ENCODE measurements around the gene CRACR2A.
A peak's percentile ranks its signal among the peaks of the same experiment; 100 is the strongest.

The CRACR2A gene

GRCh38 chr12:3646561-3647241 is 106.2 kb downstream of the CRACR2A start:
- DNase-seq, result no peak

- DNase-seq, result no peak
Observed at GRCh38 chr12:3645091-3645490, 107.8 kb downstream of the CRACR2A start.

DNA sequence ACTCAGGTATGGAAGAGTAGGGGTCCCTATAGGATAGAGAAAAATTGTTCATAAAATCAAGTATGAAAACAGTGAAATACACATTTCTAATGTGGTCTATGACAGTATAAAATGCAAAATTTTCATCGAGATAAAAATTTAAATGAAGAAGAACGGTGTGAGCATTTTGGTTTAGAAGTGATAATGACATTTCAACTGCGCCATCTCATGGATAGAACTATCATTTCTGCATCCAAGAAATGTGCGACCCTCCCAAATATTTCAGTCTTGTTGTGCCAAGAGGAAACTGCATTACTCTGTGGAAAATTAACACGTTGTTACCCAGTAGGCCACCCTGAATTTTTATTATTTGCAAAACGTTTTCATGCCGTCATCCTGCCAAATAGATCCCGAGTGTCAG is 108.8 kb downstream of the CRACR2A start:
- no peak for DNase-seq

GRCh38 chr12:3641428-3642018 is 111.4 kb downstream of the CRACR2A start:
- no peak for DNase-seq

DNA sequence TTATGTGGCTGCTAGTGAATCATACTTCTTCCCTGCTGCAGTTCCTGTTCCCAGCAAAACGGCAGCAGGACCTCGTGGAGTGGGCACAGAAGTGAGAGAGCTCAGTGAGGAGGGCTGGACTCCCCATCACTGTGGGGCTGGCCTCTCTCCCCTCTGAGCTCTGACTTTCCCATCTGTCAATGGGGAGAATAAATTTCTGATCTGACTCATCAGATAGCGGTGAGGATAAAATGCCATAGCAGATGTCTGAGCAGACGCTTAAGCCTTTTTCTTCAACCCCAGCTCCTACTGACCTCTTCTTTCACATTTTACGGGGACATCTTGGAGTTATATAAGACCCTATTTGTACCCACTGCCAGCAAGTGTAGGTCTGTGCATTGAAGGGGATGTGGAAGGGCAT is 116.6 kb downstream of the CRACR2A start:
- DNase-seq, result no peak

DNA sequence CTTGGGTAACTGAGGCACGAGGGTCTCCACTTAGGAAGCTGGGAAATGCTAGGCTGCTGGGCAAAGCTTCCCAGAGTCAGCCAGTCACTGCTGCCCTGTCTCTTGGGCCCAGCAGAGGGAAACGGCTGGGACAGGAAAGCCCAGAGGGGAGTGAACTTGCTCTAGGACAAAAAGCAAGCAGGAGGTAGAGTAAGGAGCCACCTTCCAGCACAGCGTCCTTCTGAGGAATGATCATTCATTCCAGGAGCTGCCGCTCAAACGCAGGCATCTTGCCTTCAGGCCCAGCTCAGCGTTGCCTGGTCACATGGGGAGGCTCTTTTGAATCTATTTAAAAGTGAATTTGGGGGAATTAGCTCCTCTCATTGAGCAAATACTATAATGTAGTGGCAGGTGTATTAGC is 118.6 kb downstream of the CRACR2A start:
- DNase-seq, result no peak

GRCh38 chr12:3633396-3633795 is 119.5 kb downstream of the CRACR2A start:
- DNase-seq, result no peak

DNA sequence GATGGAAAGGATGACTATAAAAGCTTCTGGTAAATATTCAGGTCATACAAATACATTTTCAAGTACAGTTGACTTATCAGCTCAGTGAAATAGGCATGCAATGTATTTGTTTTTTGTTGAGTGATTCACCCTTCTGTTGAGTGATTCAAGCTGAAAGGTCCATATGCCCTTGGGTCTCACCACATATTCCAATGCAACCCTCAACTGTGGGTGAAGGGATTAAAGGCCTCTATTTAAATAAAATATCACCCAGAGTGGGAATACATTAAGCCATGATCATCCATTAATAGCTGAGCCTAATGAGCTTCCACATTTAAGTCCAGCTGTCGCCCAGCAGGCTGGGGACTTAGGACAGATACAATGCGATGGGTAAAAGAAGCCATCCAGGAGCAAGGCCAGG is 120.2 kb downstream of the CRACR2A start:
- DNase-seq, result no peak

GRCh38 chr12:3632256-3632655 is 120.7 kb downstream of the CRACR2A start:
- no peak for DNase-seq

DNA sequence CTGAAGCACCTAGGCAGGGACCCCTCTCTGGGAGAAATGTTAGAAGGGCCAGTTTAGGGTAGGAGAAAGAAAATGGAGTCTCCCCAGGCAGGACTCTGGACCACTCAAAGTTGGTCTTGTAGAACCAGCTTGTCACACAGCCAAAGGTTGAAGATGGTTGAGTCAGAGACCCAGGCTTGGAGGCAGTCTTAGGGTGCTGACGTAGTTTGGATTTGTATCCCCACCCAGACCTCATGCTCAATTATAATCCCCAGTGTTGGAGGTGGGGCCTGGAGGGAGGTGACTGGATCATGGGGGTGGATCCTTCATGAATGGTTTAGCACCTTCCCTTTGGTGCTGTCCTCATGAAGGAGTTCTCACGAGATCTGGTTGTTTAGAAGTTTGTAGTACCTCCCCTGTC is 121.2 kb downstream of the CRACR2A start:
- no peak for DNase-seq

GRCh38 chr12:3631272-3631637 is 121.7 kb downstream of the CRACR2A start:
- DNase-seq, result no peak

DNA sequence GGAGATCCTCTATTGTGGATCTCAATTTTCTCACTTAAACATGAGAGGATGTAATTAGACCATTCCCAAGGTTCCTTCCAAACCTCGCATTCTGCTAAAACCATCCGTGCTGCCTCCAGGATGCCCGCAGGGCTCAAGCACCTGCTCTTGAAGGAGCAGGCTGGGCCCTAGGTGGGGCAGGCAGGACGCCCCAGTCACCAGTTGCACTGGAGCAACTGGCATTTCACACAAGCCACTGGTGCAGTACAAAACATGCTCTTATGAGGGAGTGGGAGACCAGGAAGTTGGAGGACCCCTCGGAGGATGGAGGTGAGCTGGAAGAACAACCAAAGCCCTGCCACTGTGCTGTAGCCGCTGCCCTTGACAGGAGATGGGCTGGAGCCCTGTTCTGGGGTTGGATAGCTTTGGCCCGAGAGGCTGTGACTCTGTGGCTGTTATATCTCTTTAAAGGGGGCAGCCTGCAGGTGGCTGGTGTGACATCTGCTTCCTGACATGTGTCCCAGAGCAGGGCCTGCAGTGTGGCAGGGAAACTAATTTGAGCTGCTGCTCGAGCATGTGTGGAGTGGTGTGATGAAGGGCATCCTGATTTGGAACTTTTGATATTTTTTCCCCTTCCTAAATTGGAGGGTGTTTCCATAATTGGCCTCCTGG is 122.2 kb downstream of the CRACR2A start:
- no peak for DNase-seq

- no peak for DNase-seq
Observed at GRCh38 chr12:3630111-3630510, 122.8 kb downstream of the CRACR2A start.

GRCh38 chr12:3629057-3629830 is 123.7 kb downstream of the CRACR2A start:
- no peak for DNase-seq

- DNase-seq, result no peak
Observed at GRCh38 chr12:3628629-3629028, 124.3 kb downstream of the CRACR2A start.

- DNase-seq, result no peak
Observed at GRCh38 chr12:3627336-3627735, 125.6 kb downstream of the CRACR2A start.

- no peak for DNase-seq
Observed at GRCh38 chr12:3624273-3624672, 128.6 kb downstream of the CRACR2A start.

GRCh38 chr12:3622822-3623690 is 129.9 kb downstream of the CRACR2A start:
- no peak for DNase-seq

DNA sequence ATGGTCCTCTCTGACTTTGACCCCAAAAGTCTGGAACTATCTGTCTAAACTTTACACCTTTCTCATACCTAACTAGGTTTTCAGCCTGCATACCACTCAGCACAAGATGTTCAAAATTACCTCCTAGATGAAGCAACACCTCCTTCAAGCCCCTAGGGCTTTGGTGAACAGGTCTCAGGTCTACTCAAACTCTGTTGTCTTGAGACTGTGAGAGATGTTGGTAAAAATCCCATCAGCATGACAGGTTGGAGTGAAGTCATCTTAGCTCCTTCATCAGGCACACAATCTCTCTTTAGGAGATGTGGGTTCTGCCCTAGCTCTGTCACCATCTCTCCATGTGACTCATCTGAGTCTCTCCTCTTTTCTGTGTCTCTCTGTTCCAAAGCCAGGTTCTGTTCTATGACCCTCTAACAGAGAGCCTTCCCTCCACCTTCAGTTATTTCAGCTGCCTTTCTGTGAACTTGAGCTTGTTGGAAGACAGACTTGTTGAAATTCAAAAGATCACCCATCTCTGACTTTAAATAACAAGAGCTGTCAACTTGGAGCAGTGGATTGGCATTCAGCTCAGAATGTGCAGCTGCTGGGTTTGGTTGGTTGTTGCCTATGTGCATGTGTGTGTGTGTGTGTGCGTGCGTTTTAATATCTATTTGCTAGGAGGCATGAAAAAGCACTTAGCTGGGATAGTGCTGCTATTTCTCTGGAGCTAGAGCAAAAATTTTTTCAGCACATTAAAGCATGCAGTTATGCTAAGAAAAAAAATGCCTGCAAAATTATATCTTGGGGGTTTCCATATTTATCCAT is 130.7 kb downstream of the CRACR2A start:
- DNase-seq, result peak; percentile 49

DNA sequence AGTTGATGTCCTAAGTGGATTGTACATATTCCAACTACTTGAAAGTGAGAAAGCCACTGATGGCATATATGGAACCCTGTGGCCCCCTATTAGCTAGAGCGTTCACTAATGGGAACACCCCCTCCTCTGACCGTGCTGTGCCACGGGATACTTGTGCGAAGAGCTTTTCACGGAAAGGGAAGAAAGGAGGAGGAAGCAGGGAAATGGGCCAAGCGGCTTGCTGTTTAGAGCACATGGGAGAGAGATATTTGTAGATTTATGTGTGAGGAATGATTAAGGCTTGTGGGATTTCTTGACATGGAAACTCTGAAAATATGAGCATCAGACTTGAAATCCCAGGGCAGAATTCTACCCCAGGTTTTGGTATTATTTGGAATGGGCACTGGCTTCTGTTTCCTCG is 132.1 kb downstream of the CRACR2A start:
- no peak for DNase-seq

- DNase-seq, result no peak
Observed at GRCh38 chr12:3617565-3617964, 135.3 kb downstream of the CRACR2A start.

DNA sequence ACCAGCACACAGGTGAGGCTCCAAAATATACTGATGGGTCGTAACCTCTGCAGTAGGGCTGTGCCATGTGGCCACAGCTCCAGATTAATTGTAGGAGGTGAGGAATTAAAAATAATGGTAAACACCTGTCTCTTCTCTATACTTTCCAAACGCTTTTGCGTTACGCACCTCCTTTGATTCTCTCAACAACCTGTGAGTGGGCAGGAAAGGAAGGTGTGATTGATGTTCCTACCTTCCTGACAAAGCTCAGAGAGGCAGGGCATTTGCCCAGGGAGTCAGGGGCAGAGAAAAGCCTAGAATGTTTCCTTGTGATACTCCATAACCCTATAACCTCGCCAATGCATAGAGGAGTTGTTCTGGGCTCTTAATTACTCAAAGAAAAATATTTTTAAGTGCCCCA is 137.0 kb downstream of the CRACR2A start:
- DNase-seq, result no peak

Data from left hindlimb (tissue), 1 donor.